GM12873 (cell line): Measurements from ENCODE around the gene MYO16.

Experiments used
- TF ChIP-seq, protein P1 (sequence below): IDR thresholded peaks from 2 replicates; pipeline ENCODE4 v1.5.1; 2012; ENCODE audit warnings: low read depth, mild to moderate bottlenecking, moderate library complexity, low read length, control low read depth; ENCODE audit not compliant: insufficient read depth; ENCODE audit errors: missing control alignments

The MYO16 gene

DNA sequence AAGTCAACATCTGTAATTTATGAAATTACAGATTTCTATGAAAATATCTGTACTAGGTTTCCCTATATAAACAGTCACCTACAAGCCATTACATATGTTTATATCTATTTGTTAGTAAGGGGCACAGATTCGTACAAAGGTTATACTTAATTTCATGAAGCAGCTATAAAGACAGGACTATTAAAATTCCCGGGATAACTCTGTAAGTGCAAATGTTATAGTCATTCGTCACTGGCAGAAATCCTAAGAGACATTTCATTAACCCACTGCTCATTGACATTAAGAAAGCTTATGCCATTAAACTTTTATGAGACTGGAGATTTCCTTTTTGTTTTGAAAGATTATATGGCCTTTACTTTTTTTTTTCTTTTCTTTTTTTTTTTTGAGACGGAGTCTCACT is 122.9 kb downstream of the MYO16 start:
- TF ChIP-seq, protein P1, sequence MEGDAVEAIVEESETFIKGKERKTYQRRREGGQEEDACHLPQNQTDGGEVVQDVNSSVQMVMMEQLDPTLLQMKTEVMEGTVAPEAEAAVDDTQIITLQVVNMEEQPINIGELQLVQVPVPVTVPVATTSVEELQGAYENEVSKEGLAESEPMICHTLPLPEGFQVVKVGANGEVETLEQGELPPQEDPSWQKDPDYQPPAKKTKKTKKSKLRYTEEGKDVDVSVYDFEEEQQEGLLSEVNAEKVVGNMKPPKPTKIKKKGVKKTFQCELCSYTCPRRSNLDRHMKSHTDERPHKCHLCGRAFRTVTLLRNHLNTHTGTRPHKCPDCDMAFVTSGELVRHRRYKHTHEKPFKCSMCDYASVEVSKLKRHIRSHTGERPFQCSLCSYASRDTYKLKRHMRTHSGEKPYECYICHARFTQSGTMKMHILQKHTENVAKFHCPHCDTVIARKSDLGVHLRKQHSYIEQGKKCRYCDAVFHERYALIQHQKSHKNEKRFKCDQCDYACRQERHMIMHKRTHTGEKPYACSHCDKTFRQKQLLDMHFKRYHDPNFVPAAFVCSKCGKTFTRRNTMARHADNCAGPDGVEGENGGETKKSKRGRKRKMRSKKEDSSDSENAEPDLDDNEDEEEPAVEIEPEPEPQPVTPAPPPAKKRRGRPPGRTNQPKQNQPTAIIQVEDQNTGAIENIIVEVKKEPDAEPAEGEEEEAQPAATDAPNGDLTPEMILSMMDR: no peak

DNA sequence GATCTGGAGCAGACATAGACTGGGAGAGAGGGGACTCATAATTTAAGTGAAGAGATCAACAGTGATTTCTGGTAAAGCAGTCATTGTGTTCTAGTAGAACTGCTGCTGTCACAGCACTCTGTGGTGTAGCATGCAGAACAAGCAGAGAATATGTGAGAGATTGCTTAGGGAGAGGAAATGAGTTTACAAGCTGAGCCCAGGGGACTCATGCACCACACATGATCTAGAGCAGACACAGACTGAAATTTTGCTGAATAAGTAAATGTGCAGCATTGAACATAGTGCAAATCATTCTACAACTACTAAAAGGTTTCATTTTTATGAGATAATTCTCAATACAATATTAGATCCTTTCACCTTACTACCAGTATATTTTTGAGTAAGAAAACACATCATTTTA is 125.7 kb downstream of the MYO16 start:
- TF ChIP-seq, protein P1: no peak

DNA sequence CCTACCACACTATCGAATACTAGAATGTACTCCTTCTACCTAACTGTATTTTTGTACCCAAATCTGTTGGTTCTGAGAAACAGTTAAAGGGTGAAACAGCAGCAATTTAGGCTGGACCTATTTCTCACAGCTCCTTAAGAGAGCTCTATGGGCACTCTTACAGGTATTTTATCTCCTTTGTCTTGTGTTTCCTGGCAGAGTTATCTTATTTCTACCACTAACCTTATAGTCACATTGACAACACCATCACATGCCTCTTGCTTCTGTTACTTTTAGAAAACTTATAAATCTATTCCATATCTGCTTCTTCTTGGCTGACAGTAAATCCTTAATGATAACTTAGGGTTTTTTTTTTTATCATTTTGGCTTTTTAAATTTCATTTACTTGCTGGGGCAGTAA is 130.7 kb downstream of the MYO16 start:
- TF ChIP-seq, protein P1: no peak

DNA sequence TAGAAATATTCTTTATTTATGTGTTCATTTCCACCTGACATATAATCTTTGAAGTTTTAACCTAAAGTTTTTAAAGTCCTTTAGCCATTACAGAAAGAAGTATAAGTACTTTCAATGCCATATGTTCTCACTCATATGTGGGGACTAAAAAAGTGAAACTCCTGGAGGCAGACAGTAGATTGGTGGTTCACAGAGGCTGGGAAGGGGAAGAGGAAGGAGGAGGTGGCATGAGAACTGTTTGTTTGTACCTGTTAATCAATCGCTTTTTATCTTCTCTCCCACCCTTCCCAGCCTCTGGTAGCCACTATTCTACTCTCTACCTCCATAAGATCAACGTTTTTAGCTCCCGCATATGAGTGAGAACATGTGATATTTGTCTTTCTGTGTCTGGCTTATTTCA is 131.1 kb downstream of the MYO16 start:
- TF ChIP-seq, protein P1: no peak

DNA sequence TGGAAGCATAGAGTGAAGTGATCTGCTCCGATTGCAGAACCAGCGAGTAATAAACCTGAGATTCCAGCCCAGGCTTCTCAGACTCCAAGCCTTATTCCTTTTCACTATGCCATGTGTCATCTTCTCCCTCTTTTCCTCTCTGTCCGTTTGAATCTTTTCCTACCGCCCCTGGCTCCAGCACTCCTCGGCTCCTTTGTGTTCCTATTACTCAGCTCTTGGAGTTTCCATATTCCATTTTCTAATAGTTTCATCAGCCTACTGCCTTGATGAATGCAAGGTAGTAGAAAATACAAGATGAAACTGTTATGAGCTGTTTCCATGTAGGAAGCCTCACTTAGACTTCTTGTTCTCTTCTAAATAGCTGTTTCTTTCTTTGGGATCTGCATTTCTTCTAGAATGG is 138.6 kb downstream of the MYO16 start:
- TF ChIP-seq, protein P1: no peak

DNA sequence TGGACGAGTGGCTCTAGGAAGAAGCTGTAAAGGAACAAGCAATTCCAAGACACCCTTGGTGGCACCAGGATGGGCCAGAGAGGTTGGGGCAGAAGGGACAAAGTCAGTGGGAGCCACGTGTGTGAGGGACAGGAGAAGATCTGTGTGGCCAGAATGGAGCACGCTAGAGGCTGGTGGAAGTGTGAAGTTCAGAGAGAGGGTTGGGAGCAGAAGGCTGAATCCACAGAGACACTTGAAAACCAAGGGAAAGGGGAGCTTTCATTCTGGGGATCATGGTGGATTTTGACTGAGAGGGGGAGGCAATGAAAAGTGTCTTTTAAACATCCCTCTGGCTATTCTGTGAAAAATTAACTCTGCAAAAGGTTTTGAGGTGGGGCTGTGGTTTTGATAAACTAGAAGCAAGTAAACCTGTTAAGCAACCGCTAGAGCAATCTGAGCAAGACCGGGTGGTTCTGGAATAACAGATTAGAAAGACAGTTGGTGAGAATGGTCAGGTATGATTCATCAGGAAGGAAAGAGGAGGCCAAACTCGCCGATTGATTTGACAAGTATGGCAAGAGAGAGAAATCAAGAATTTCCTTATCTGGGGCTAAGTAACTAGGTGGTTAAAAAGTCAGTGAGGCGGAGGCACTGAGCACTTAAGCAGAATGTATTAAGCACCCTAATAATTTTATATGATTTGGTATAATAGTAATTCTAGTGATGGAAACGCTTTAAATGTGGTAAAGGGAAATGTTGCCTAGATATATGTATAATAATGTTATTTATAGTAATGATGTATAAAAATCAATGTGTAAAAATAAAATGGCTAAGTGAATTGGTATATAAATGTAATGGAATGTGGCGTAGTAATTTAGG is 140.0 kb downstream of the MYO16 start:
- TF ChIP-seq, protein P1: no peak

DNA sequence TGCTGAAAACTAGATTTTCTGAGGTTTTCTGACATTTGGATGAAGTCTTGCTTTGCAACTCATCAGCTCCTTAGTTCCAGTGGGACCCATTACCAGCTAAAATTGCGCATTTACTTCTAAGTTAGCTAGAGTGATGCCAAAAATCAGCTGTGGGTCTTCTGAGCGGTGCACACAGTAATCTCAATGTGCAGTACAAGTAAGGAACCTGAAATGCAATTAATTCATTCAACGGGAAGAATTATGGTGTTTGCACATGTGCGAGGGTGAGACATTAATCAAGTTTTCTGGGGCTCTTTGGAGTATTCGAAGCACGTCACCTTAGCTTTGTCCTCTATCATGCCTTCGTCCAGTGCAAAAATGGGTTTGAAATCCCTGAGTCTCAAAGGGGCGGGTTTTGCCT is 146.2 kb downstream of the MYO16 start:
- TF ChIP-seq, protein P1: no peak
